Neuronal stem cell (in vitro differentiated cells): ENCODE results near the gene GPATCH2.

ENCODE experiments used
- DNase-seq: peaks from one replicate; pipeline ENCODE4 v3.0.0-alpha.2; 2013; ENCODE audit warnings: low spot score
- H2AFZ ChIP-seq: one replicate; pipeline ENCODE4 v1.6.1; 2013; ENCODE audit warnings: mild to moderate bottlenecking, low read length, inconsistent platforms
- H2AK5ac ChIP-seq: 2 replicates; pipeline ENCODE4 v1.6.1; 2013; ENCODE audit warnings: low read depth, mild to moderate bottlenecking, inconsistent platforms, low read length, moderate library complexity, mixed read lengths
- H2BK120ac ChIP-seq: 2 replicates; pipeline ENCODE4 v1.6.1; 2013; ENCODE audit warnings: low read depth, mild to moderate bottlenecking, inconsistent platforms, low read length, moderate library complexity, mixed read lengths
- H2BK12ac ChIP-seq: one replicate; pipeline ENCODE4 v1.6.1; 2013; ENCODE audit warnings: low read length, inconsistent platforms
- H2BK15ac ChIP-seq: 2 replicates; pipeline ENCODE4 v1.6.1; 2013; ENCODE audit warnings: mild to moderate bottlenecking, low read length, inconsistent platforms, mixed read lengths
- H2BK5ac ChIP-seq: one replicate; pipeline ENCODE4 v1.6.1; 2013; ENCODE audit warnings: inconsistent platforms, mild to moderate bottlenecking, low read length, moderate library complexity
- H3K14ac ChIP-seq: one replicate; pipeline ENCODE4 v1.6.1; 2013; ENCODE audit warnings: low read length, inconsistent platforms
- H3K18ac ChIP-seq: 2 replicates; pipeline ENCODE4 v1.6.1; 2013; ENCODE audit warnings: low read length, inconsistent platforms
- H3K23ac ChIP-seq: 2 replicates; pipeline ENCODE4 v1.6.1; 2013; ENCODE audit warnings: low read depth, mild to moderate bottlenecking, mixed read lengths, low read length, inconsistent platforms; ENCODE audit not compliant: poor library complexity
- H3K27ac ChIP-seq: replicated peaks from 3 replicates; pipeline ENCODE4 v1.5.1; 2013; ENCODE audit warnings: low read length, inconsistent platforms
- H3K27me3 ChIP-seq, 3 experiments: 2 replicates each; pipeline ENCODE4 v1.6.1; 2013; ENCODE audit warnings: low read length in 3 of 3, mild to moderate bottlenecking in 2 of 3, inconsistent platforms in 1 of 3, low read depth in 1 of 3, mixed read lengths in 1 of 3, moderate library complexity in 1 of 3; ENCODE audit not compliant: control insufficient read depth in 3 of 3, insufficient read depth in 3 of 3
- H3K36me3 ChIP-seq, 2 donors: replicated peaks in 1 of 2; 2 replicates each; pipeline ENCODE4 v1.6.1; 2013; ENCODE audit warnings: low read length in 2 of 2; ENCODE audit not compliant: control insufficient read depth in 2 of 2, insufficient read depth in 2 of 2
- H3K4ac ChIP-seq: 2 replicates; pipeline ENCODE4 v1.6.1; 2013; ENCODE audit warnings: inconsistent platforms, mild to moderate bottlenecking, low read length, moderate library complexity
- H3K4me1 ChIP-seq, 2 donors: 1 replicate in 1 of 2; 2 replicates in 1 of 2; pipeline ENCODE4 v1.6.1; 2013; ENCODE audit warnings: low read length in 2 of 2, low read depth in 1 of 2; ENCODE audit not compliant: control insufficient read depth in 2 of 2, insufficient read depth in 1 of 2
- H3K4me2 ChIP-seq: one replicate; pipeline ENCODE4 v1.6.1; 2013; ENCODE audit warnings: mild to moderate bottlenecking, low read length, inconsistent platforms; ENCODE audit not compliant: insufficient read depth, poor library complexity, severe bottlenecking
- H3K4me3 ChIP-seq, 2 donors: 2 replicates each; pipeline ENCODE4 v1.5.1; 2013; ENCODE audit warnings: low read length in 2 of 2, mild to moderate bottlenecking in 2 of 2, inconsistent platforms in 1 of 2, moderate library complexity in 1 of 2
- H3K79me1 ChIP-seq: one replicate; pipeline ENCODE4 v1.6.1; 2013; ENCODE audit warnings: low read depth, mild to moderate bottlenecking, inconsistent platforms, low read length, moderate library complexity
- H3K9ac ChIP-seq: one replicate; pipeline ENCODE4 v1.6.1; 2013; ENCODE audit warnings: mild to moderate bottlenecking, low read depth, low read length, inconsistent platforms; ENCODE audit not compliant: poor library complexity
- H3K9me3 ChIP-seq, 2 donors: replicated peaks in 1 of 2; 2 replicates each; pipeline versions ENCODE3 to v1.6.1; 2013; ENCODE audit warnings: low read length in 2 of 2, mild to moderate bottlenecking in 2 of 2, inconsistent platforms in 1 of 2, low read depth in 1 of 2, mixed read lengths in 1 of 2, moderate library complexity in 1 of 2; ENCODE audit not compliant: control insufficient read depth in 2 of 2, insufficient read depth in 1 of 2
- H4K8ac ChIP-seq: one replicate; pipeline ENCODE4 v1.6.1; 2013; ENCODE audit warnings: low read depth, mild to moderate bottlenecking, inconsistent platforms, low read length, moderate library complexity
- H4K91ac ChIP-seq: one replicate; pipeline ENCODE4 v1.6.1; 2013; ENCODE audit warnings: low read length, low read depth, mild to moderate bottlenecking, inconsistent platforms; ENCODE audit not compliant: poor library complexity
- WGBS, 2 donors: extraction: QIAGEN DNeasy Blood & Tissue Kit; methylation state at CpG; one replicate each; pipeline ENCODE4 v1.1.7; 2013; ENCODE audit warnings: missing lambda C conversion rate in 2 of 2, mixed read lengths in 1 of 2; ENCODE audit not compliant: insufficient read length in 2 of 2, insufficient replicate concordance in 1 of 2; ENCODE audit errors: extremely low coverage in 2 of 2; 5-methylcytosine and 5-hydroxymethylcytosine counted together

The GPATCH2 gene

GRCh38 chr1:217622042-217622441 lies 8.8 kb downstream of the GPATCH2 start:
- H3K4me2 ChIP-seq, result no peak overlapping the region
- no peak overlapping the region for H4K91ac ChIP-seq
- no peak overlapping the region for H2AFZ ChIP-seq
- H3K18ac ChIP-seq, result no peak overlapping the region
- no peak overlapping the region for H2BK120ac ChIP-seq
- H3K23ac ChIP-seq, result no peak overlapping the region
- H3K36me3 ChIP-seq, result peaks cover 3 to 34% of the 10 kb centered on the region in 2 donors
- no peak overlapping the region for H2BK5ac ChIP-seq
- no peaks in the 10 kb centered on the region for H3K27me3 ChIP-seq
- H2BK15ac ChIP-seq, result no peak overlapping the region
- no peak overlapping the region for H2BK12ac ChIP-seq
- no peaks in the 10 kb centered on the region for H3K79me1 ChIP-seq
- no peak overlapping the region for H3K4me3 ChIP-seq
- H2AK5ac ChIP-seq, result no peak overlapping the region
- no peaks in the 10 kb centered on the region for H3K9me3 ChIP-seq
- DNase-seq, result no peak
- H3K27ac ChIP-seq, result no peak overlapping the region
- H3K4me1 ChIP-seq, result no peaks in the 10 kb centered on the region
- H3K4ac ChIP-seq, result no peak overlapping the region
- H3K14ac ChIP-seq, result no peak overlapping the region
- no peak overlapping the region for H3K9ac ChIP-seq
- no peak overlapping the region for H4K8ac ChIP-seq
- WGBS, 2 donors, result no CpG with 5 or more reads among the region's 3 CpGs

DNA sequence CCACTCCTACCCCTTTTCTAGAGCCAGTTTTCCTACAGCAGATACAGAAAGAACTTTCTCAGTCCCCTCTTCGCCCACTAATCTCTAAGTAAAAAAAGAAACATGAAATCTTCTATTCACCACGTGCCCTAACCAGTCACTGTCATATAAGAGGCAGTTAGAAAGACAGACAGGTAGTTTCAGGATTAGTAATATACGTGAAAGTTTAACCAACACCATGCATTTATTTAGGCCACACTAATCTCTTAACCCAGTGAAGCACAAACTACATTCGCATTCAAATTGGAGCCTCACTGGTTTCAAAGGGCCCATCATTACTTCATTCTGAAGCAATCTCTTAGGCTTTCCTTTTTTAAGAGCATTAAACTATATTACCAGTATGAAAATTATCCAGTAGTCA lies 10.1 kb downstream of the GPATCH2 start:
- H3K18ac ChIP-seq, result no peak overlapping the region
- no peak overlapping the region for H3K27ac ChIP-seq

DNA sequence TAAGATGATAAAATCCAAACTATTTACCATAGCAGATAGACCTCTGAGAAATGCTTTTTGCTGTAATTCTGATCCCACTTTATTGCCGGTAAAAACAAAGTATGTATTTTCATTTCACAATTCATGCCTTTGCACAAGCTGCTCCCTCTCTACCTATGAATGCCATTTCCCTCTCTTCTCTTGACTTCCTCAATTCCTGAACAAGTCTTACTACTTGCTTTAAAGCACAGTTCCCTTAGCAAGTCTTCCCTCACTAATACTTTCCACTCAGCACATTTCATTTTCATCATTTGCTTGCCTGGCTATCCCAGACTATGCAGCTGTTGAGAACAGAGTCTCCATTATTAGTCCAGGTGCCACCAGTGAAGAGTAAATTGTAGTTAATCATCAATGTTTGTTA lies 13.8 kb downstream of the GPATCH2 start:
- no peaks in the 10 kb centered on the region for H3K27me3 ChIP-seq

More for the DNA sequence above, 10.1 kb downstream of the GPATCH2 start:
- Histone ChIP-seq H3K79me1 (no peaks in the 10 kb centered on the region), H4K91ac (no peak overlapping the region), H3K9me3 (no peaks in the 10 kb centered on the region), H3K36me3 (peaks cover 3 to 42% of the 10 kb centered on the region in 2 donors), H3K4me3 (no peak overlapping the region), H2BK5ac (no peak overlapping the region), H3K4me2 (no peak overlapping the region), H3K4ac (no peak overlapping the region), H3K9ac (no peak overlapping the region), H3K4me1 (no peaks in the 10 kb centered on the region), H3K27me3 (no peaks in the 10 kb centered on the region), H2BK15ac (no peak overlapping the region), H3K23ac (no peak overlapping the region), H4K8ac (no peak overlapping the region), H2AFZ (no peak overlapping the region), H2AK5ac (no peak overlapping the region), H2BK12ac (no peak overlapping the region), H3K14ac (no peak overlapping the region), H2BK120ac (no peak overlapping the region)
- no CpG with 5 or more reads among the region's 4 CpGs for WGBS, 2 donors
- DNase-seq, result no peak

GRCh38 chr1:217614200-217614712 lies 16.6 kb downstream of the GPATCH2 start:
- H3K14ac ChIP-seq, result no peak overlapping the region
- no CpG with 5 or more reads among the region's 3 CpGs for WGBS, 2 donors
- H3K9ac ChIP-seq, result no peak overlapping the region
- no peak overlapping the region for H4K91ac ChIP-seq
- no peak overlapping the region for H2AFZ ChIP-seq
- no peak overlapping the region for H2BK15ac ChIP-seq
- no peak overlapping the region for H3K4ac ChIP-seq
- no peaks in the 10 kb centered on the region for H3K27me3 ChIP-seq
- H3K4me3 ChIP-seq, result no peak overlapping the region
- no peak for DNase-seq
- H3K79me1 ChIP-seq, result no peaks in the 10 kb centered on the region
- H2BK120ac ChIP-seq, result no peak overlapping the region
- H2BK5ac ChIP-seq, result no peak overlapping the region
- H3K18ac ChIP-seq, result no peak overlapping the region
- H3K4me2 ChIP-seq, result no peak overlapping the region
- peaks cover 2 to 75% of the 10 kb centered on the region in 2 donors for H3K36me3 ChIP-seq
- no peak overlapping the region for H3K27ac ChIP-seq
- H4K8ac ChIP-seq, result no peak overlapping the region
- H3K4me1 ChIP-seq, result no peaks in the 10 kb centered on the region
- no peak overlapping the region for H3K23ac ChIP-seq
- H2AK5ac ChIP-seq, result no peak overlapping the region
- no peak overlapping the region for H2BK12ac ChIP-seq
- H3K9me3 ChIP-seq, result no peaks in the 10 kb centered on the region

More for the DNA sequence above, 13.8 kb downstream of the GPATCH2 start:
- H3K14ac ChIP-seq, result no peak overlapping the region
- H3K4me3 ChIP-seq, result no peak overlapping the region
- DNase-seq, result no peak
- H2AFZ ChIP-seq, result no peak overlapping the region
- H4K8ac ChIP-seq, result no peak overlapping the region
- no peak overlapping the region for H3K9ac ChIP-seq
- no peak overlapping the region for H2BK15ac ChIP-seq
- H3K18ac ChIP-seq, result no peak overlapping the region
- H3K23ac ChIP-seq, result no peak overlapping the region
- no peak overlapping the region for H3K27ac ChIP-seq
- no peak overlapping the region for H2BK5ac ChIP-seq
- H3K9me3 ChIP-seq, result no peaks in the 10 kb centered on the region
- no peak overlapping the region for H3K4ac ChIP-seq
- peaks cover 5 to 62% of the 10 kb centered on the region in 2 donors for H3K36me3 ChIP-seq
- H4K91ac ChIP-seq, result no peak overlapping the region
- no CpG with 5 or more reads among the region's 1 CpG for WGBS, 2 donors
- H3K4me2 ChIP-seq, result no peak overlapping the region
- no peak overlapping the region for H2AK5ac ChIP-seq
- no peak overlapping the region for H2BK120ac ChIP-seq
- H3K4me1 ChIP-seq, result no peaks in the 10 kb centered on the region
- H2BK12ac ChIP-seq, result no peak overlapping the region
- no peaks in the 10 kb centered on the region for H3K79me1 ChIP-seq
